Transverse colon (tissue), 4 donors: ENCODE results near the gene RNASE3. TPM values are rescaled to one million over a fixed set of nuclear protein-coding genes. Genes with fewer than 3 reads are reported as not detected.
"Not testable (repeated sequence)": the region's sequence is repeated elsewhere in the genome, so short reads cannot be mapped to it uniquely, and the experiment has no call there.

Experiments
- DNase-seq: peaks from one replicate; pipeline ENCODE4 v3.0.0-alpha.2; 2019
- H3K27ac ChIP-seq, 4 donors: fragments of 200-600 bp; sonication (generic); 2 replicates each; pipeline ENCODE4 v1.5.1; 2016 to 2018; ENCODE audit warnings: inconsistent platforms in 4 of 4
- H3K27me3 ChIP-seq: fragments of 200-600 bp; sonication (generic); 2 replicates; pipeline ENCODE4 v1.5.1; 2017; ENCODE audit warnings: inconsistent platforms
- H3K36me3 ChIP-seq, 4 donors: fragments of 200-600 bp; sonication (generic); 2 replicates each; pipeline ENCODE4 v1.5.1; 2017 to 2019; ENCODE audit warnings: inconsistent platforms in 4 of 4
- H3K4me1 ChIP-seq, 4 donors: fragments of 200-600 bp; sonication (generic); 2 replicates each; pipeline ENCODE4 v1.5.1; 2017 to 2020; ENCODE audit warnings: inconsistent platforms in 4 of 4
- H3K4me3 ChIP-seq, 4 donors: fragments of 200-600 bp; sonication (generic); 1 replicate in 1 of 4; 2 replicates in 3 of 4; pipeline versions ENCODE4 v1.5.1 to v1.6.1; 2017 to 2019; ENCODE audit warnings: inconsistent platforms in 4 of 4
- H3K9me3 ChIP-seq, 2 donors: fragments of 200-600 bp; sonication (generic); 2 replicates each; pipeline ENCODE4 v1.5.1; 2017 to 2019; ENCODE audit warnings: inconsistent platforms in 2 of 2
- EP300 ChIP-seq: sonication (generic); formaldehyde crosslinking; IDR thresholded peaks from one replicate; pipeline ENCODE4 v1.6.1; 2017; ENCODE audit warnings: antibody characterized with exemption, low read depth
- POLR2A ChIP-seq: fragments of 450-650 bp; IDR thresholded peaks from one replicate; pipeline ENCODE4 v1.6.1; 2016; ENCODE audit warnings: antibody characterized with exemption, mild to moderate bottlenecking, moderate library complexity
- POLR2AphosphoS5 ChIP-seq, 3 donors: sonication (generic); formaldehyde crosslinking; IDR thresholded peaks; one replicate each; pipeline ENCODE4 v1.6.1; 2016; ENCODE audit warnings: antibody characterized with exemption in 3 of 3
- WGBS, 2 donors: methylation state at CpG; one replicate each; pipeline ENCODE4 v1.1.5; 2018; ENCODE audit warnings: low coverage in 1 of 2; 5-methylcytosine and 5-hydroxymethylcytosine counted together
- in situ Hi-C, 4 donors: fragments of 200-750 bp; cut with MboI; loops; one replicate each; pipeline versions ENCODE4 v1.15.0 to v1.15.1; 2017; ENCODE audit warnings: low sequenced_read_pairs in 3 of 4, low pct_ligation_motif_present in 1 of 4, low pct_unique_long_range_greater_than_20kb in 1 of 4
- intact Hi-C: fragments of 100-400 bp; cut with DNase I; formaldehyde crosslinking; loops from one replicate; pipeline ENCODE4 v1.15.1; 2023; ENCODE audit warnings: low total_unique reads
- total RNA-seq, 4 donors: library from RNA; depleted of rRNA; stranded (reverse); fragments of >200 nt; gene quantifications; one replicate each; pipeline ENCODE4 v1.1.0, GENCODE V29; 2016
- TF ChIP-seq, protein P1 (sequence below), 5 experiments: fragments of 200-600 bp in 3 of 5; fragments of 450-650 bp in 2 of 5; sonication (generic) in 3 of 5; IDR thresholded peaks; 1 replicate in 2 of 5; 2 replicates in 3 of 5; pipeline ENCODE4 v1.5.1; 2016 to 2017; ENCODE audit warnings: antibody characterized with exemption in 5 of 5, inconsistent platforms in 3 of 5, mild to moderate bottlenecking in 2 of 5, moderate library complexity in 1 of 5

RNASE3 gene
- total RNA-seq, 4 donors from 2014 or later, result not detected

DNA sequence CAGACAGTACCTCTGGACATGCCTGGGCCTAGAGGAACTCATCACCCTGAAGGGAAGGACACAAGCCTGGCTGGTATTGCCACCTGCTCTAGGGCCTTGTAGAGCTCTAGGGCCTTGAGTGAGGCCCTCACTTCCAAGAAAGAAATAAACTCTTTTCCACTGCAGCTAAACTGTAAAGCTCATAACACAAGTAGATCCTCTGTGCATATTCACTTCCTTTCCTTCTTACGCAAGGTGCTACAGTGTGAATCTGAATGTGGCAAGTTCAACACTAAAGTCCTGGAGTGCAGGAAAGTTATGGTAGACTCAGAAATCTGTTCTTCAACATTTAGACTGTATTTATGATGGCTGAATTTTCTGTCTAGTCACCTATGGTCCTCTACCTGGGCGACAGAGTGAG, 14.5 kb downstream of the RNASE3 start:
- Histone ChIP-seq H3K9me3 (no peaks in the 10 kb centered on the region), H3K36me3 (no peaks in the 10 kb centered on the region), H3K27ac (no peak overlapping the region), H3K27me3 (no peaks in the 10 kb centered on the region), H3K4me1 (no peaks in the 10 kb centered on the region), H3K4me3 (no peak overlapping the region)
- intact Hi-C loops, result no loop called here
- in situ Hi-C loops, result no loop called here
- TF ChIP-seq POLR2AphosphoS5 (IDR thresholded peaks at IDR 0.05) (no peak), POLR2A (no peak), EP300 (no peak)
- TF ChIP-seq, protein P1, sequence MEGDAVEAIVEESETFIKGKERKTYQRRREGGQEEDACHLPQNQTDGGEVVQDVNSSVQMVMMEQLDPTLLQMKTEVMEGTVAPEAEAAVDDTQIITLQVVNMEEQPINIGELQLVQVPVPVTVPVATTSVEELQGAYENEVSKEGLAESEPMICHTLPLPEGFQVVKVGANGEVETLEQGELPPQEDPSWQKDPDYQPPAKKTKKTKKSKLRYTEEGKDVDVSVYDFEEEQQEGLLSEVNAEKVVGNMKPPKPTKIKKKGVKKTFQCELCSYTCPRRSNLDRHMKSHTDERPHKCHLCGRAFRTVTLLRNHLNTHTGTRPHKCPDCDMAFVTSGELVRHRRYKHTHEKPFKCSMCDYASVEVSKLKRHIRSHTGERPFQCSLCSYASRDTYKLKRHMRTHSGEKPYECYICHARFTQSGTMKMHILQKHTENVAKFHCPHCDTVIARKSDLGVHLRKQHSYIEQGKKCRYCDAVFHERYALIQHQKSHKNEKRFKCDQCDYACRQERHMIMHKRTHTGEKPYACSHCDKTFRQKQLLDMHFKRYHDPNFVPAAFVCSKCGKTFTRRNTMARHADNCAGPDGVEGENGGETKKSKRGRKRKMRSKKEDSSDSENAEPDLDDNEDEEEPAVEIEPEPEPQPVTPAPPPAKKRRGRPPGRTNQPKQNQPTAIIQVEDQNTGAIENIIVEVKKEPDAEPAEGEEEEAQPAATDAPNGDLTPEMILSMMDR (IDR thresholded peaks at IDR 0.05), result no peak
- WGBS, 2 donors, result 85 to 86% methylated on average over 1 to 2 of the region's 2 CpGs
- DNase-seq, result no peak

DNA sequence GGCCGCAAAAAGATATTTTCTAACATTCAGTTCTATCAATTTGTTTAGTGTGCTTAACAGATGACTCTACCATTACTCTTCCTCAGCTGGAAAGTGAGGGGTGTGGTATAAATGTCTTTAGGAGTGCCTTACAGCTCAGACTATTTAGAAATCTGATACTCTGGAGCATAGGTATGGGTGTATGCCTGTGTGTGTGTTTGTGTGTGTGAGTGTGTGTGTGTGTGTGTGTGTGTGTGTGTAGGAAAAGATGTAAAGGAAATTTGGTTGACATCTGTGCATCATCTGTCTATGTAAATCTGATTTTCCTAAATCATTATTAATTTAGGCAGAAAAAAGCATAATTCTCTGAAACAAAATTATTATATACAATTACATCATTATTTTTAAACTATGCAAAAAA, 16.0 kb downstream of the RNASE3 start:
- DNase-seq, result no peak
- H3K36me3 ChIP-seq, result no peaks in the 10 kb centered on the region
- H3K27me3 ChIP-seq, result no peaks in the 10 kb centered on the region
- in situ Hi-C loops, result no loop called here
- WGBS, 2 donors, result 100% methylated on average over 1 of the region's 1 CpG
- H3K9me3 ChIP-seq, result no peaks in the 10 kb centered on the region
- H3K27ac ChIP-seq, result no peak overlapping the region
- intact Hi-C loops, result no loop called here
- TF ChIP-seq EP300 (no peak), POLR2AphosphoS5 (IDR thresholded peaks at IDR 0.05) (no peak), POLR2A (no peak)
- TF ChIP-seq, protein P1 (IDR thresholded peaks at IDR 0.05), result no peak
- no peak overlapping the region for H3K4me3 ChIP-seq
- H3K4me1 ChIP-seq, result no peaks in the 10 kb centered on the region

DNA sequence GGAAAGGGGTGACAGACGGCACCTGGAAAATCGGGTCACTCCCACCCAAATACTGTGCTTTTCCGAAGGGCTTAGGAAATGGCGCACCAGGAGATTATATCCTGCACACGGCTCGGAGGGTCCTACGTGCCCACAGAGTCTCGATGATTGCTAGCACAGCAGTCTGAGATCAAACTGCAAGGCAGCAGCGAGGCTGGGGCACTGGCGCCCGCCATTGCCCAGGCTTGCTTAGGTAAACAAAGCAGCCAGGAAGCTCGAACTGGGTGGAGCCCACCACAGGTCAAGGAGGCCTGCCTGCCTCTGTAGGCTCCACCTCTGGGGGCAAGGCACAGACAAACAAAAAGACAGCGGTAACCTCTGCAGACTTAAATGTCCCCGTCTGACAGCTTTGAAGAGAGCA, 19.6 kb downstream of the RNASE3 start:
- H3K4me3 ChIP-seq, H3K4me1 ChIP-seq, H3K36me3 ChIP-seq, H3K9me3 ChIP-seq, intact Hi-C loops, in situ Hi-C loops, H3K27me3 ChIP-seq, DNase-seq, H3K27ac ChIP-seq: not testable (repeated sequence)
- 84 to 90% methylated on average over 4 to 14 of the region's 14 CpGs for WGBS, 2 donors

DNA sequence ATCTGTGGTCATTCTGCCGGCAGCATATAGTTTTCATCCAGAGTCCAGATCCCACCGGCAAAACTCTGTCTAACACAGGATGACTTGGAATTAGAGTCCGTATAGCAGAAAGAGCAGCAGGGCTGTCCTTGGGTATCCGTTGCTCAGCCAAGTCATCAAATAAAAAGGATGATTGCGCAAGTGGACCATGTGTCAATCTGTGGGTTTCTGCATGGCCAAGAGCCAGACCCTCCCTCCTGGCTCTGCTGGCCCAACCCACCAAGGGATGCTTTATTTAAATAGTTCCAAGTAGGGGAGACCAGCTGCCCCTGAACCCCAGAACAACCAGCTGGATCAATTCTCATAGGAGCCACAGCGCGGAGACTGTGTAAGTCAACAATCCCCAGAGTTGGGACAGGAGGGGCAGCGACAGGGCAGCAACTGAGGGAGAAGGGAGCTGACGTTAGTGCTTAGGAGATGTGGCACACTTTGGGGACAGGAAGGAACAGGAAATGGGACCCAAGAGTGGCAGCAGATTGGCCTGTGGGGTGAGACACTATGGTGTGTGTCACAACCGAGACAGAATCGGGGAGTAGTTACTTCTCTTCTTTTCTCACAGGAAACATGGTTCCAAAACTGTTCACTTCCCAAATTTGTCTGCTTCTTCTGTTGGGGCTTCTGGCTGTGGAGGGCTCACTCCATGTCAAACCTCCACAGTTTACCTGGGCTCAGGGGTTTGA, 28.0 kb downstream of the RNASE3 start:
- intact Hi-C loops, H3K36me3 ChIP-seq, H3K27me3 ChIP-seq, H3K4me1 ChIP-seq, H3K9me3 ChIP-seq, H3K27ac ChIP-seq, H3K4me3 ChIP-seq, in situ Hi-C loops: not testable (repeated sequence)
- WGBS, 2 donors, result 80 to 83% methylated on average over 2 to 11 of the region's 11 CpGs
- DNase-seq, result peak; percentile 7

DNA sequence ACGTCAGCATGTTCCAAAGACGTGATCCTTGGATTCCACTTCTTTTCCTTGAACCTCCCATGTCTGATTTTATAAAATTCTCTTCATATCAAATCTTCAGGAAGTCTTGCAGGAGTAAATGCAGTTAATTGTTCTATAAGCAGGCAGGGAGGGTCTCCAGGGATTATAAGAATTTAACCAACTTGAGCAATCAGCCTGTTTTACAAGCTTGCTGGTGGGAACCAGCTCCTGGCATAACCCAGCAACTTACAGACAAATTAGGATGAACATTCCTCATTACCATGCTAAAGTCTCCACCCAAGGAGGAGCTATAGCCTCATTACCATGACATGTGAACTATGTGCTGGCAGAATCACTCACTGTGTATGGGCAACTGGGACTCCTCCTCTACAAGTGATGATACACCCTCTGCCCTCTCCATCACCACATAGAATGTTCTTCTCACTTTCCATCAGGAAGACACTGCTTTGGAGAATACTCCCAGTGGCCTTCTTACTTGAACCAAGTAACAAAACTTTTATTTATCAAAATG, 32.6 kb downstream of the RNASE3 start:
- in situ Hi-C loops, DNase-seq, intact Hi-C loops, H3K4me1 ChIP-seq, H3K27me3 ChIP-seq, H3K9me3 ChIP-seq, H3K27ac ChIP-seq, H3K36me3 ChIP-seq, H3K4me3 ChIP-seq: not testable (repeated sequence)
- 28 to 80% methylated on average over 2 of the region's 2 CpGs for WGBS, 2 donors
